HG02623 (cell line): ENCODE measurements around the gene UCN.
"Not testable (repeated sequence)": the region's sequence is repeated elsewhere in the genome, so short reads cannot be mapped to it uniquely, and the experiment has no call there.

Source experiments
- ATAC-seq: cut with Tn5 transposase; IDR thresholded peaks from one replicate; pipeline ENCODE4 v1.9.1; 2021; ENCODE audit warnings: moderate library complexity; ENCODE audit not compliant: unreplicated experiment

UCN gene

DNA sequence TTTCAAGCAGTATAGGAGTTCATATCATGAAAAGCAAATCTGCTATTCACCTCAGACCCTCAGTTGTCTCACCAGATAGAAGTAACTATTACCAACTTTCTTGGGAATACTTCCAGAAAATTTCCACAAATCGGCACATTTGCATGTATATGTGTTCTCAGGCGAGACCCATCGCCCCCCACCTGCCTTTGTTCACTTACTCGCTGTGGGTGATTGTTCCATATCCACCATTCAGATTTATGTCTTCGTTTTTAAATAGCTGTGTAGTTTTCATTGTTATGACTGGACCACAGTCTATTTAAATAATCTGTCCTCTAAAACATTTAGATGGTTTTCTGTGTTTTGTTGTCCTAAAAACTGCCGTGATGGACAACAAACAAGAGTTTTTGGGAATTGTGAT lies 22.8 kb downstream of the UCN start:
- ATAC-seq: no peak

GRCh38 chr2:27284996-27285395 lies 23.2 kb downstream of the UCN start:
- no peak for ATAC-seq

GRCh38 chr2:27282892-27283291 lies 25.4 kb downstream of the UCN start:
- ATAC-seq: no peak

DNA sequence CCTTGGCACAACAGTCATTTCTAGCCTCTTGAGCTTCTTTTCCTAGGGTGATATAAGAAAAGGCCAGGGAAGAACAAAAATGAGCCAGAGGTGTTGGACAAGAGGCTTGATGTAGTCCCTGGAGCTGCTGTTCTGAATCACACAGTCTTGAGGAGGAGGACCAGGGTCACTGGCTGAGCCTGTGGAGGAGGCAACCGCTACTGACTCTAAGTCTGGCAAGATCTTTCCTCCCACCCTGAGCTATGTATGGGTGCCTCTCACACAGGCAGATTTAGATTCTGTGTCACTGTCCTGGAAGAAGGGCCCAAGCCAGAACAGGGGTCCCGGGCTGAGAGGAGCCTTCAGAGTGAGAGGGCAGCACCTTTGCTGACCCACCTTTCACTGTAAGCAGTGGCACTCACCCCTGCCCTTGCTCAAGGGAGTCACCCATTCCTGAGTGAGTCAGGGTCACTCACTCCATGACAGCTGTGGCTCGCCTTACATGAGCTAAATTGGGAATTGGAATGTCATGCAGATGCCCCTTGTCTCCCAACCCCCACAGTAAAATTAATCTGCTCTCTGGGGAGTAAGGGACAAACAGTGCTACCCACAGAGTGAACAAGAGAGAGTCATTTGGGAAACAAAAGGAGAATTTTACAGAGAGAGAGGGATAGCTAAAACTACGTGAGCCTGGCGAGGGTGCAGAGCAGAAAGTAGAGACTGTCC lies 26.2 kb downstream of the UCN start, which contains the start of gene TRIM54:
TSS of gene TRIM54 (plus strand) at position 575 of the 705 bp plus-strand sequence. CDS start 303 bp downstream, outside the sequence.
- no peak for ATAC-seq

GRCh38 chr2:27281442-27281841 lies 26.8 kb downstream of the UCN start:
- no peak for ATAC-seq

GRCh38 chr2:27280826-27281225 lies 27.4 kb downstream of the UCN start:
- no peak for ATAC-seq

DNA sequence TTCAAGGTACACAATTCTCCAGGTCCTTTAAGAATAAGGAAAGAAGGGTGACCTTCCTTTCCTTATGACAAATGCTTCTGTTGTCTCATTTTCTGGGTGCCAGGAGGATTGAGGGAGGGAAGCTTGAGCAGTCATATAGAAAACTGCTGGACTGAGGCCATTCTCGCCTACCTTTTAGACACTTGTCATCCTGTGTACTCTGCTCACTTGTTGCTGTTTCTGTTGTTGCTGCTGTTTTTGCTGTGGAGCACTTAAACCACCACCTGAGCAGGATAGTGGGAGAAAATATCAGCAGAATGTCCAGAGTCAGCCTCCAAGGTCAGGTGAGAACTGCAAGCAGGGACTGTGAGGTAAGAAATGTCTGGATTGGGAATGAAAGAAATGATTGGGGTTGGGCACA lies 30.2 kb downstream of the UCN start:
- ATAC-seq: no peak

DNA sequence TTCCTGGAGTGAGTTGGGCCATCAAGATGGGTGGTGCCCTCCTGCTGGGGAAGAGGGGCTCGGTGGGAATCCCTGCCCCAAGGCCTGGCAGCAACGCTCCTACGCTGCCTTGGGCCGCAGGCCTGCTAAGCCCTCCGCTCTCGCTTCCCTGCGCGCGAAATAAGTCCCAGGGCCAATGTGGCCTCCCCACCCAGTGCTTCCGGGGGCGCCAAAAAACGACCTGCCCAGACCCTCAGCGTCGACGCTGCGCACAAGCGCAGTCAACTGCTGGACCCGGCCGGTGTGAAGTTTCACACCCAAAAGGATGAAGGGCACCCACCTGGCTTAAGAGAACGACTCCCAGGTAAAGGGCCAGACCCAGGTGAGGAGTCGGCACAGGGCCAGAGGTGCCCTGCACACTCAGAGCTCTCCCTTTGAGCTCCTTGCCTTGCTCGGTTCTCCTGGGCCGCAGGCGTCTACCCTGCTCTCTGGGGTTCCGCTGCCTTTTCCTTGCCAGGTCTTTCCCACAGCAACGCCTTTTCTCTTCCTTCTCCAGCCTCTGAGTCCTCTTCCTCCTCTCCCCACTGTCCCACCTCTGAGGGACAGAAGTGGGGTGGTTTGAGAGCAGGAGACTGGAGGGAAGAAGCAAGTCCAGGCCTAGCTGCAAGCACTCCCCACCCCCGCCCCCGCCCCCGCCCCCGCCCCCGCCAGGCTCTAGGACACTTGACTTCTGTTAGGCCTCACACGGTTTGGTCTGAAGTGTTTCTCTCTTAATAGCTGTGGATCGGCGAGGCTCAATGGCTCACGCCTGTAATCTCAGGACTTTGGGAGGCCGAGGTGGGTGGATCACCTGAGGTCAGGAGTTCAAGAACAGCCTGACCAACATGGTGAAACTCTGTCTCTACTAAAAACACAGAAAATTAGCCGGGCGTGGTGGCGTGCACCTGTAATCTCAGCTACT lies 32.8 kb downstream of the UCN start, which contains the start of gene DNAJC5G:
TSS of gene DNAJC5G (plus strand) at position 223 of the 940 bp plus-strand sequence. CDS start 1,296 bp downstream, outside the sequence.
- no peak for ATAC-seq

DNA sequence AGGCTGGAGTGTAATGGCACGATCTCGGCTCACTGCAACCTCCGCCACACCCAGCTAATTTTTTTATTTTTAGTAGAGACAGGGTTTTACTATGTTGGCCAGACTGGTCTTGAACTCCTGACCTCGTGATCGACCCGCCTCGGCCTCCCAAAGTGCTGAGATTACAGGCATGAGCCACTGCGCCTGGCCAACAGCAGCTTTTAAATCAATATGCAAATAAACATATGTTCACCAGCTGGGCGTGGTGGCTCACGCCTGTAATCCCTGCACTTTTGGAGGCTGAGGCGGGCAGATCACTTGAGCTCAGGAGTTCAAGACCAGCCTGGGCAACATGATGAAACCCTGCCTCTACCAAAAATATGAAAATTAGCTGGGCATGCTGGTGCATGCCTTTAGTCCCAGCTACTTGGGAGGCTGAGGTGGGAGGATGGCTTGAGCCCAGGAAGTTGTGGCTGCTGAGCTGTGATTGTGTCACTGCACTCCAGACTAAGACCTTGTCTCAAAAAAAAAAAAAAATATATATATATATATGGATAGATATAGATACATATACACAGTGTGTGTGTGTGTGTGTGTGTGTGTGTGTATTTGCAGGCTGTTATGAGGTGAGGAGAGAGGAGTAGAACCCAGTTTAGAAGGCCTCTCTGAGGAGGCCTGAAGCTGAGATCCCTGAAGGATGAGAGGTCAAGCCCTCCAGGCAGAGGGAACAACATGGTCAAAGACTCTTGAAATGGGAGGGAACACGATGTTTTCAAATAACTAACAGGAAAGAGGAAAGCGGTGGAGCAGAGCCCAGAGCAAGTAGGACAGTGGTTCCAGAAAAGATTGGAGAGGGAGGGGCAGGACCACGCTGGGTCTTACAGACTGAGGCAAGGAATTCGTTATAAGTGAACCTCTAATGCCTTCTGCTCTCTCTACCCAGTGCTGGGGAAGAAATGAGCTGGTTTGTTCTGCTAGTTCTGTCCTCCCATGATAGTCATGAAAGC lies 35.4 kb downstream of the UCN start:
- ATAC-seq: not testable (repeated sequence)

DNA sequence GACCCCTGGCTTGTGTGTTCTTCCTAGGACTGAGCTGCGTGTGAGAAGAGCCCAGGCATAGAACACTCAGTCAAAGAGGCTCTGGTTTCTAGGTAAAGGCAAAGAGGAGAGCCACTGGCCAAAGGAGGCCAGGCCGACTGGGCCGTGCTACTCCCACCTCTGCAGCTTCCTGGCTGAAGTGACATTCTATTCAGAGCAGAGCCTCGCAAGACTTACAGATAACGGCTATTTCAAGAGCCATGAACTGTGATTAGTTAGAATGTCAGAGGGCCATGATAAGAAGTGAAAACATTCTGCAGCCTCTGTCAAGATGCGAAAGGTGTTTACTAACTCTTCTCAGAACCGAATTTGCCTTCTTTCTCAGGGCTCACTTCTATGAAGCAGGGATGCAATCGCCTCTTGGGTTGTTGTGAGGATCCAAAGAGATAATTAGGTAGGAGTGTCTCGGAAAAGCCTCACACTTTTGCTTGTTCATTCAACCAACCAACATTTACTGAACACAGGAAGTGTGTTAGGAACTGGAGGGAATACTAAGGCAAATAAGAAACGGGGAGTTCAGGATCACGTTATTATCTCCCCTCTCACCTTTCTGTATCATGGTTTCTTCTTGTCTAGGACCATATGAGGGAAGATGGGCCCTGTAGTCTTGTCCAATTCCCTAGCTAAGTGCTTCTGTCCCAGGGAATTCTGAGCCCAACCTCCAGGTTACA lies 36.5 kb downstream of the UCN start:
- no peak for ATAC-seq

GRCh38 chr2:27270670-27271069 lies 37.6 kb downstream of the UCN start:
- no peak for ATAC-seq

- no peak for ATAC-seq
Measured at GRCh38 chr2:27270131-27270530, 38.1 kb downstream of the UCN start.

- not testable (repeated sequence) for ATAC-seq
Measured at GRCh38 chr2:27268296-27268695, 39.9 kb downstream of the UCN start.

DNA sequence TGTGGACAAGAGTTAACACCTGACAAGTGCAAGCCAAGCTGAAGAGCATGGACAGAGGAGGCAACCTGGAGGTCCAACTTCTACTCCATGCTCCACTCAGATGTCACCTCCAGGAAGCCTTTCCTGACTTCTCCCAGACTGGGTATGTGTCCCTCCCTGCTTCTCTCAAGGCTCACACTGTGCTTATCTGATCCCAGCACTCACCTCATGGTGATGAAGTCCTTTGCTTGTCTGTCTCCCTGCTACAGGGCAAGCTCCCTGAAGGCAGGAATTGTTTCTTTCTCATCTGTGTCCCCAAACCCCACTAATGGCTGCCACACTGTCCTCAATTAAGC lies 42.7 kb downstream of the UCN start:
- no peak for ATAC-seq

DNA sequence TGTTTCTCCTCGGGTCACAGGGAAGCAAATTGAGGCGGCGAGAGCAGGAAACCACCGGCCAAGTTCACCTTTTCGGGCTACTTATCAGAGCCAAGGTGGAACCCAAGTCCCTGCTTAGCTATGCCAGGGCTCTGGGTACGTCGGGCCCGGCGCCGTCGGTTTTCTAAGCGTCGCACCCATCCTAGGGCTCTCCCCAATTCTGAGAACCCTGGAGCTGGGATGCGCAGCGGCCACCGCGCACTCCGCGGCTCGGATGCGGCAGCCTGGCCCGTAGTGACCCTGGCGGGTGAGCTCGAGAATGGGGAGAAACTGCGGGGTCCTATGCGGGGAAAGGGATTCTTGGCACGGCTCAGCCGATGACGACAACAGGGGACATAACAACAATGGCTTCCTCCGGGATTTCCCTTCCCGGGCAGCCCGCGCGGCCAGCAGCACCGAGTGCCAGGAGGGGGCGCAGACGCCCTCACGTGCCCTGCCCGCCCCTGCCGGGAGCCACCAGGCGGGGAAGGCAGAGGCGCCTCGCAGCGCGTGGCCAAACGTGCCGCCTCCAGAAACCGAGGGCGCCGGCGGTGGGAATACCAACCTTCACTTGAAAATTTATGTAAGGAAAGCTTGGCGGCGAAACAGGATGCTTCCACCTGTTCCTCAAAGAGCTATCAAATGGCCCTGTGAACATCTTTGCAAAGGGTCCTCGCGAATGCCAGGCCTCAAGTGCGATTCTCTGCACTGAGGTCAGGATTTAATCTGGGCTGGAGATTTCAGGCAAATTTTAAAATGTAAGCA lies 43.3 kb downstream of the UCN start:
- no peak for ATAC-seq

DNA sequence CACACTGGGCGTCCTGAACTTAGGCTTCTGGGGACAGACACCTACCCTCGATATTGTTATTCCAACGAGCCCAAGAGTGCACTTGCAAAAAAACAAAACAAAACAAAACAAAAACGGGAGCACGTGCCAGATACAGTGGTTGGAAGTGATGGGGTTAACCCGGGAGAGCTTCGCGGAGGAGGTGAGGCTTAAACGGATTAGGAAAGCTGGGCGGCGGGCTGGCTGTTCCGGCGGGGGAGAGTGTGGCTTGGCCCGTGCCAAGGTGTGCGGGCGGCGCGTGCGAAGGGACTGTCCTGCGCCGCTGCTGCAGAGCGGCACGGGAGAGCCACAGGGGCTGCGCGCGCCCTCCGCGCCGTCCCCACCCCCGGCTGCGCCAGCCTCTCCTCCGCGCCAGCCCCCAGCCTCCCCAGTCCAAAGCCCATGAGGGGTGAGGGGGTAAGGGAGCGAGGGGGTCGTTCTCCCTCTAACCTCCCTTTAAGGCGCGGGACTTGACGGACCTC lies 43.9 kb downstream of the UCN start:
- no peak for ATAC-seq

GRCh38 chr2:27263287-27264252 lies 44.7 kb downstream of the UCN start:
- ATAC-seq: no peak
